Measurements from ENCODE around the gene PER2. TPM values are rescaled to one million over a fixed set of nuclear protein-coding genes. Genes with fewer than 3 reads are reported as not detected.

Gene PER2
- total and polyA plus RNA-seq, 2 of the 13 experiments (the other 11 are each of a cell fraction or from before 2014, with no cell fraction given): 5.1 to 9.4 TPM

GRCh38 chr2:238294393-238295143, 6.2 kb upstream of the PER2 start (continued):
- TF ChIP-seq ZBTB43 (CRISPR knock-in tag; conservative IDR thresholded peaks at IDR 0.05) (no peak), ZNF674 (CRISPR knock-in tag; IDR thresholded peaks at IDR 0.05; ENCODE audit: low read depth) (no peak), SP140L (CRISPR knock-in tag; IDR thresholded peaks at IDR 0.05; ENCODE audit: borderline replicate concordance) (no peak), TARDBP (CRISPR knock-in tag; IDR thresholded peaks at IDR 0.05) (0 out of 2 replicates have a peak, but pooled peaks have one; percentile 43), BCL6 (CRISPR knock-in tag; IDR thresholded peaks at IDR 0.05) (0 out of 2 replicates have a peak, but pooled peaks have one; percentile 13), ZNF326 (CRISPR knock-in tag; IDR thresholded peaks at IDR 0.05; ENCODE audit: borderline replicate concordance) (no peak), LRRFIP1 (CRISPR knock-in tag; conservative IDR thresholded peaks at IDR 0.05) (no peak), ZBTB33 (CRISPR knock-in tag; IDR thresholded peaks at IDR 0.05) (peak; percentile 90), GTF2F1 (IDR thresholded peaks at IDR 0.05; ENCODE audit: low read length) (no peak), KLF16 (CRISPR knock-in tag; IDR thresholded peaks at IDR 0.05) (peak; percentile 37 to 61; a peak in 2 of 4 replicates), CTCF (CRISPR knock-in tag; IDR thresholded peaks at IDR 0.05) (0 out of 2 replicates have a peak, but pooled peaks have one; percentile 20), MLXIP (CRISPR knock-in tag; IDR thresholded peaks at IDR 0.05; ENCODE audit: borderline replicate concordance) (no peak), ZNF263 (CRISPR knock-in tag; IDR thresholded peaks at IDR 0.05) (peak; percentile 99), ZNF432 (CRISPR knock-in tag; IDR thresholded peaks at IDR 0.05; ENCODE audit: borderline replicate concordance) (no peak), ZNF75D (CRISPR knock-in tag; IDR thresholded peaks at IDR 0.05; ENCODE audit: borderline replicate concordance) (no peak)
